GM12865 (cell line): Measurements from ENCODE around the gene ST6GAL2.

Experiments
- DNase-seq: peaks from one replicate; pipeline ENCODE4 v3.0.0; 2010; ENCODE audit warnings: low read depth
- H3K4me3 ChIP-seq: 2 replicates; pipeline ENCODE4 v1.5.1; 2011; ENCODE audit warnings: mild to moderate bottlenecking, low read depth, low read length, control low read depth
- CTCF ChIP-seq: IDR thresholded peaks from 2 replicates; pipeline ENCODE4 v1.5.1; 2011; ENCODE audit warnings: low read length, control low read depth, low read depth, inconsistent platforms; ENCODE audit not compliant: insufficient read depth; ENCODE audit errors: missing control alignments

Gene ST6GAL2

GRCh38 chr2:106764614-106765013, 121.4 kb downstream of the ST6GAL2 start:
- no peak for DNase-seq
- TF ChIP-seq CTCF: no peak
- no peak overlapping the region for H3K4me3 ChIP-seq

GRCh38 chr2:106759966-106760365, 126.0 kb downstream of the ST6GAL2 start:
- DNase-seq: no peak
- H3K4me3 ChIP-seq: no peak overlapping the region
- TF ChIP-seq CTCF: no peak

- no peak overlapping the region for H3K4me3 ChIP-seq
- no peak for TF ChIP-seq CTCF
- no peak for DNase-seq
These were observed 127.0 kb downstream of the ST6GAL2 start for GRCh38 chr2:106758901-106759497.
